ENCODE results near the gene SLC24A3.

GRCh38 chr20:19764207-19764606, 551.8 kb downstream of the SLC24A3 start:
- no peak for TF ChIP-seq CTCF (IDR thresholded peaks at IDR 0.05)
- TF ChIP-seq EZH2phosphoT487 (IDR thresholded peaks at IDR 0.05) = no peak
- no peak for TF ChIP-seq EZH2 (IDR thresholded peaks at IDR 0.05)
